ENCODE data around the gene MTHFSD. TPM values are rescaled to one million over a fixed set of nuclear protein-coding genes. Genes with fewer than 3 reads are reported as not detected.
A peak's percentile ranks its signal among the peaks of the same experiment; 100 is the strongest.

The MTHFSD gene
- total and polyA plus RNA-seq, 2 of the 8 experiments (the other 6 are each of a cell fraction or from before 2014, with no cell fraction given) = 7.1 to 9.8 TPM

DNA sequence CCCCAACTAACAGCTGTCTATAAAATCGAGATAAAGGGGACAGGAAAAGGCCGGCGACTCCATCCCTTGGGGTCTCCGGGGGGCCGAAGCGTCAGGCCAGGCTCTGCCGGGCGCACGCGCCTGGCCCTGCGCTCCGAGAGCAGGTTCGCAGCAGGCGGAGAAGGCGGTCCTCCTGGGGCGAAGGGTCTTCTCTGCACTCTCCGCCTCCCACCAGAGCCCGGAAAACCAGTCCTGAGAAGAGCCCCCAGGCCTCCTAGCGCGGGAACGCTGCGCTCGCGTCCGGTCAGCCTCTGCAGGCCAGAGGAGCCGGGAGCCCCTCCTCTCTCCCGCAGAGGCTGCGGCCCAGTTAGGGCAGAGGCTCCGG lies 39.6 kb downstream of the MTHFSD start (continued):
- TF ChIP-seq SRF (IDR thresholded peaks at IDR 0.05; ENCODE audit: low read depth, low read length) (no peak), ZNF274 (IDR thresholded peaks at IDR 0.05; ENCODE audit: borderline replicate concordance, extremely low read depth, low read length) (no peak), SUZ12 (IDR thresholded peaks at IDR 0.05; ENCODE audit: low read length) (peak; percentile 96), ASH2L (IDR thresholded peaks at IDR 0.05; ENCODE audit: low read length) (no peak), KDM4A (IDR thresholded peaks at IDR 0.05; ENCODE audit: low read depth, low read length, severe bottlenecking) (no peak), RXRA (IDR thresholded peaks at IDR 0.05; ENCODE audit: insufficient read depth, low read depth, low read length) (no peak), PHF8 (conservative IDR thresholded peaks at IDR 0.05; ENCODE audit: low read depth, low read length) (no peak), CHD7 (IDR thresholded peaks at IDR 0.05; ENCODE audit: insufficient replicate concordance, low read length) (no peak), SP2 (IDR thresholded peaks at IDR 0.05; ENCODE audit: low read length) (no peak), KDM5A (IDR thresholded peaks at IDR 0.05; ENCODE audit: low read length) (no peak)

Measured in H1 (cell line).